Lung (tissue), 12 donors: ENCODE data around the gene NFX1. TPM values are rescaled to one million over a fixed set of nuclear protein-coding genes. Genes with fewer than 3 reads are reported as not detected.

Experiments
- ATAC-seq: fragments of 200-7000 bp; cut with Tn5 transposase; one replicate; pipeline ENCODE4 v1.9.1; 2020; ENCODE audit warnings: moderate number of reproducible peaks; ENCODE audit not compliant: insufficient read depth, low FRiP score
- DNase-seq, 3 donors: peaks; one replicate each; pipeline ENCODE4 v3.0.0-alpha.2; 2013 to 2017
- H3K27ac ChIP-seq, 2 donors: one replicate each; pipeline ENCODE4 v1.5.1; 2013; ENCODE audit warnings: mild to moderate bottlenecking in 2 of 2, moderate library complexity in 2 of 2, control low read depth in 1 of 2, inconsistent platforms in 1 of 2, low read depth in 1 of 2, low read length in 1 of 2
- H3K27me3 ChIP-seq, 3 donors: one replicate each; pipeline ENCODE4 v1.5.1; 2013; ENCODE audit warnings: low read length in 2 of 3; ENCODE audit not compliant: control insufficient read depth in 3 of 3, insufficient read depth in 3 of 3
- H3K36me3 ChIP-seq, 4 donors: one replicate each; pipeline ENCODE4 v1.5.1; 2013; ENCODE audit warnings: low read length in 4 of 4, mild to moderate bottlenecking in 1 of 4, moderate library complexity in 1 of 4; ENCODE audit not compliant: control insufficient read depth in 4 of 4, insufficient read depth in 4 of 4
- H3K4me1 ChIP-seq, 5 donors: one replicate each; pipeline ENCODE4 v1.5.1; 2013; ENCODE audit warnings: low read length in 5 of 5, mild to moderate bottlenecking in 2 of 5, moderate library complexity in 1 of 5; ENCODE audit not compliant: control insufficient read depth in 5 of 5, insufficient read depth in 5 of 5
- H3K4me3 ChIP-seq: one replicate; pipeline ENCODE4 v1.5.1; 2013; ENCODE audit warnings: mild to moderate bottlenecking, control low read depth, moderate library complexity
- H3K9ac ChIP-seq, 2 donors: one replicate each; pipeline ENCODE4 v1.5.1; 2013; ENCODE audit warnings: low read length in 2 of 2, control low read depth in 1 of 2; ENCODE audit not compliant: insufficient read depth in 1 of 2
- H3K9me3 ChIP-seq, 4 donors: one replicate each; pipeline ENCODE4 v1.5.1; 2013; ENCODE audit warnings: low read length in 3 of 4, mild to moderate bottlenecking in 1 of 4, moderate library complexity in 1 of 4; ENCODE audit not compliant: control insufficient read depth in 4 of 4, insufficient read depth in 3 of 4
- WGBS, 2 donors: extraction: QIAGEN DNeasy Blood & Tissue Kit; methylation state at CpG; one replicate each; pipeline ENCODE4 v1.1.7; 2013; 5-methylcytosine and 5-hydroxymethylcytosine counted together
- polyA plus RNA-seq, 2 donors: library from polyadenylated mRNA; stranded (reverse); fragments of 200-250 nt; gene quantifications; one replicate each; pipeline ENCODE4 v1.2.1, GENCODE V29; 2013
- total RNA-seq, 2 donors: library from RNA; depleted of rRNA in 1 of 2; stranded (reverse); fragments of >200 nt in 1 of 2; gene quantifications; one replicate each; pipeline ENCODE4 v1.2.1, GENCODE V29; 2014 to 2021
- TF ChIP-seq, protein P1 (sequence below): IDR thresholded peaks from 2 replicates; pipeline ENCODE4 v1.5.1; 2012; ENCODE audit warnings: mild to moderate bottlenecking; ENCODE audit errors: control extremely low read depth, extremely low read depth
- donor health status: control.
- donor health status: control.
- donor health status: Bipolar disorder and iron deficiency.
- donor health status: healthy.
- donor health status: DM: yes; HTN: yes; CAD: no.

The NFX1 gene
- total and polyA plus RNA-seq, 4 donors = 13.1 to 43.4 (median 26.3) TPM

DNA sequence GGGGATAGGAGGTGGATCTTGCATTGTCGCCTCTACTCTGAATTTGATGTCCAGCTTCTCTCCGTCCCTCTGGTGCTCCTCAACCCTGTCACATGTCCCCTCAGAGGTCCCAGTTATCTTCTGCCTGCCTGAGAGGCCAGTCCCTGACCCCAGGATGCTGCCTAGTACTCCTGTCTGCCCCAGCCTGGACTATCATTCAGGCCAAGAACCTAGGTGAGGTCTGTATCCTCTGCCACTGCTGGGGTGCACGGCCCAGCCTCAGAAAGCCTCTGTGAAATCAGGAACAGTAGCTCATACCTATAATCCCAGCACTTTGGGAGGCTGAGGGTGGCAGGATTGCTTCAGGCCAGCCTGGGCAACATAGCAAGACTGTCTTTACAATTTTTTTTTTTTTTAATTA, 41.7 kb upstream of the NFX1 start:
- no peak overlapping the region for H3K27ac ChIP-seq
- peaks cover 0 to 11% (median 0%) of the 10 kb centered on the region in 3 donors for H3K27me3 ChIP-seq
- TF ChIP-seq, protein P1, sequence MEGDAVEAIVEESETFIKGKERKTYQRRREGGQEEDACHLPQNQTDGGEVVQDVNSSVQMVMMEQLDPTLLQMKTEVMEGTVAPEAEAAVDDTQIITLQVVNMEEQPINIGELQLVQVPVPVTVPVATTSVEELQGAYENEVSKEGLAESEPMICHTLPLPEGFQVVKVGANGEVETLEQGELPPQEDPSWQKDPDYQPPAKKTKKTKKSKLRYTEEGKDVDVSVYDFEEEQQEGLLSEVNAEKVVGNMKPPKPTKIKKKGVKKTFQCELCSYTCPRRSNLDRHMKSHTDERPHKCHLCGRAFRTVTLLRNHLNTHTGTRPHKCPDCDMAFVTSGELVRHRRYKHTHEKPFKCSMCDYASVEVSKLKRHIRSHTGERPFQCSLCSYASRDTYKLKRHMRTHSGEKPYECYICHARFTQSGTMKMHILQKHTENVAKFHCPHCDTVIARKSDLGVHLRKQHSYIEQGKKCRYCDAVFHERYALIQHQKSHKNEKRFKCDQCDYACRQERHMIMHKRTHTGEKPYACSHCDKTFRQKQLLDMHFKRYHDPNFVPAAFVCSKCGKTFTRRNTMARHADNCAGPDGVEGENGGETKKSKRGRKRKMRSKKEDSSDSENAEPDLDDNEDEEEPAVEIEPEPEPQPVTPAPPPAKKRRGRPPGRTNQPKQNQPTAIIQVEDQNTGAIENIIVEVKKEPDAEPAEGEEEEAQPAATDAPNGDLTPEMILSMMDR = no peak
- DNase-seq = no peak
- peaks cover 0 to 21% (median 7%) of the 10 kb centered on the region in 4 donors for H3K36me3 ChIP-seq
- ATAC-seq = no peak
- H3K9ac ChIP-seq = no peak overlapping the region
- H3K4me1 ChIP-seq = no peaks in the 10 kb centered on the region
- H3K9me3 ChIP-seq = no peaks in the 10 kb centered on the region
- no peak overlapping the region for H3K4me3 ChIP-seq
- WGBS, 2 donors = 90 to 97% methylated on average over 3 of the region's 3 CpGs

DNA sequence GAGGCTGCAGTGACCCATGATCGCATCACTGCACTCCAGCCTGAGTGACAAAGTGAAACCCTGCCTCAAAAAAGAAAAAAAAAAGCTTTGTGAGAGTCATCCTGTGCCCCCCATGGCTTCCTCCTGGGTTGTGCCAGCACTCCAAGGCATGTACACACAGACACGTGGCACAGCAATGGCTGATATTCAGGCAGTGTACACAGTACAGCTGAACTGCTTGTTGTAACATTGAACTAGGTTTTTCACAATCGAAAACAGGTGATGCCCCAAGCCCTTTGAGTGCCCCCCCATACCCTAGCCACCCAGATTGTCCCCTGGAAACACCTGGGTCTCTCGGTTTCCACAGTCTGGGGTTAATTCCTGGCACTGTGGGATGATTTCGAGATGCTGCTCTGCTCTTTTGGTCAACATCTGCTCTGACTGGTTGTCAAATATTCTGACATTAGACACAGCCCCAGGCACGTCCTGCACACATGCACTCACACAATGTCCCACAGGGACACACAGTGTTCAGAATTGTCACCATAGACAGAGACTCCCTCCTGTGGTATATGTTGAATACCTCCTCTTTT, 41.1 kb upstream of the NFX1 start:
- Histone ChIP-seq H3K4me1 (no peaks in the 10 kb centered on the region), H3K27ac (no peak overlapping the region), H3K9me3 (no peaks in the 10 kb centered on the region), H3K27me3 (peaks cover 0 to 5% (median 0%) of the 10 kb centered on the region in 3 donors), H3K36me3 (peaks cover 0 to 21% (median 10%) of the 10 kb centered on the region in 4 donors), H3K9ac (no peak overlapping the region), H3K4me3 (no peak overlapping the region)
- no peak for DNase-seq
- TF ChIP-seq, protein P1 = no peak
- WGBS, 2 donors = 81 to 83% methylated on average over 6 of the region's 6 CpGs
- ATAC-seq = no peak

DNA sequence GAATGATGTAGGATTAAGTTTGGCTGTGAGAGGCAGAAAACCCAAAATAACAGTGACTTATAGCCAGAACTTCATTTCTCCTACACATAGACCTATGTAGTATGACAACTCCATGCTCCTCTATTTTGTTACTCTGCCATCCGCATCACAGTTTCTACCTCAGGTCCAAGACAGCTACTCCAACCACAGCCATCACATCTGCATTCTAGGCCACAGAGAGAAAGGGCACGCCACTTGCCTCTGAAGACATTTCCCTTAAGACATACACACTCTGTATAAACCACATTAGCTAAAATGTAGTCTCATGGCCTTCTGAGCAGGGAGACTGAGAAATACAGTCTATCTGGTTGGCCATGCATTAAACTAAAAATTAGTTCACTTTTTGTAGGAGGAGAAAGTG, 40.3 kb upstream of the NFX1 start:
- no peak overlapping the region for H3K9ac ChIP-seq
- no peak overlapping the region for H3K4me3 ChIP-seq
- H3K9me3 ChIP-seq = no peaks in the 10 kb centered on the region
- H3K27me3 ChIP-seq = peaks cover 0 to 3% (median 0%) of the 10 kb centered on the region in 3 donors
- 92 to 96% methylated on average over 2 of the region's 2 CpGs for WGBS, 2 donors
- no peaks in the 10 kb centered on the region for H3K4me1 ChIP-seq
- TF ChIP-seq, protein P1 = no peak
- ATAC-seq (no peak), DNase-seq (no peak)
- H3K36me3 ChIP-seq = peaks cover 6 to 28% (median 17%) of the 10 kb centered on the region in 4 donors
- no peak overlapping the region for H3K27ac ChIP-seq
